Stimulated activated CD4-positive, alpha-beta T cell treated with anti-CD3 and anti-CD28 coated beads, Interleukin-2, amount 100 ng/mL, for 48 hours (primary cell): Measurements from ENCODE around the gene TBC1D2.
"Not testable (repeated sequence)": the region's sequence is repeated elsewhere in the genome, so short reads cannot be mapped to it uniquely, and the experiment has no call there.

Experiments
- DNase-seq, 2 donors: peaks; one replicate each; pipeline ENCODE4 v3.0.0-alpha.2; 2020

TBC1D2 gene

GRCh38 chr9:98185611-98186171 is 69.8 kb downstream of the TBC1D2 start:
- DNase-seq, result no peak

DNA sequence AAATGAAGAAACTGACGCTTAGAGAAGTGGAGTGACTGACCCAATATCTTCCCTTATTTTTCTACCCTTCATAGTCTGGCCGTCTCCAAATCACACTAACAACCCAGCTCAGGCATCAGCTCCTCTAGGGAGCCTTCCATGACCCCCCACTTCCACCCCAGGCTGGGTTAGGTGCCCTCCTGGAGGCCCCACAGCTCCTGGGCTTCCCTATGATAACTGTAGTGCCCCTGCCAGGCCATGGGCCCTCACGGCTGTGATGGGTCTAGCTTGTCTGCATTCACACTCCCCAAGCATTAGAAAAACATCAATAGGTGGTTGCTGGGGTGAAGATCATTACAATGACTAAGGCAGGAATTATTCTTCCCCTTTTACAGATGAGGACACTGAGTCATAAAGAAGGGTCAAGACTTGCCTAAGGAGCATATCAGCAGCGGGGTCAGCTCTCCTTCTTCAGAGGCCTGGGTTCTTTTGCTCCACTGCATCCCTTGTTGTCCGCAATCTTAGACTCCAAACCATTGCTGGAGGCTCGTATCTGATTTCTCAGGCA is 70.4 kb downstream of the TBC1D2 start:
- DNase-seq, result no peak

- no peak for DNase-seq
Observed at GRCh38 chr9:98184326-98184725, 71.1 kb downstream of the TBC1D2 start.

DNA sequence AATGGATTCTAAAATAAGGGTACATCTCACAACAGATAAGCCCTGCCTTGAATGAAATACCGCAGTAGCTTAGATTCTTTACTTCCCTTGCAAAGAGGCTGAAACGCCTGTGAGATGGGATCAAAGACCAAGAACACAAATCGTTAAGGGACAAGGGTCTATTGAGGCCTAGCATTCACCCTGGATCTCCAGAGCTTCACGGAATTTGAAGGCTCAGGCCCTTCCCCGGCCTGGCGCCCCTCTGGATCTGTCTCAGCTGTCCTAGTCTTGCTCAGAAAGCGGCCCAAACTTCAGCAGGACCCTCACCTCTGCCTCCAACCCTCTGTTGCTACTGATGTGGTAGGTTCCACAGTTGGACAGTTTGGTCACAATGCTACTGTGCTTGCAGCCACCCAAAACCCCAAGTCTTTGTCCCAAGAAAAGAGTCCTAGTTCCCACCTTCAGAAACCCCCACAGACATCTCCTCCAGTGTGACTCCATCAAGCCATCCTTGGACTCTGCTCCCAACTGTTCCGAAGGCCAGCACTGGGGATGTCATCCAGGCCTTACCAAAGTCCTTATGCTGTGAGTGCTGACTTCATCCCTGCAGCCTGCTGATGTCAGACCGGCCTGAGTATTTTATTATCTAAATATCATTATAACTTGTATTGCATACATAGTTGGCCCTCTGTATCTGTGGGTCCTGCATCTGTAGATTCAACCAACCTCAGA is 72.4 kb downstream of the TBC1D2 start:
- DNase-seq, result no peak

- no peak for DNase-seq
Observed at GRCh38 chr9:98182069-98182820, 73.2 kb downstream of the TBC1D2 start.

DNA sequence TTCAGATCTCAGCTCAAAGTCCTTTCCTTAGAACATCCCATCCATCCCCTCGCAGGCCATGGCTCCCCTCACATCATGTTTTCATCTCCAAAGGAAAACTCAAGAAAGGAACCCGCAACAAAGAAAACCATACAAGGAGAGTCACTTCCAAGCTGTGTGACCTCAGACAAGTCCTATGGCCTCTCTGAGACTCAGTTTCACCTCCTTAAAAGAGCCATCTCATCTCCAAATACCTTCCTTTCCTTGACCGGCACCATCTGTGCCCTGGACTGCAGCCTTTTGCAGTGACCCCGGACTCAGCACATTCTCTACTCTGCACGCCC is 73.7 kb downstream of the TBC1D2 start:
- DNase-seq, result no peak

GRCh38 chr9:98180996-98181395 is 74.5 kb downstream of the TBC1D2 start:
- no peak for DNase-seq

- no peak for DNase-seq
Observed at GRCh38 chr9:98178874-98179850, 76.3 kb downstream of the TBC1D2 start.

DNA sequence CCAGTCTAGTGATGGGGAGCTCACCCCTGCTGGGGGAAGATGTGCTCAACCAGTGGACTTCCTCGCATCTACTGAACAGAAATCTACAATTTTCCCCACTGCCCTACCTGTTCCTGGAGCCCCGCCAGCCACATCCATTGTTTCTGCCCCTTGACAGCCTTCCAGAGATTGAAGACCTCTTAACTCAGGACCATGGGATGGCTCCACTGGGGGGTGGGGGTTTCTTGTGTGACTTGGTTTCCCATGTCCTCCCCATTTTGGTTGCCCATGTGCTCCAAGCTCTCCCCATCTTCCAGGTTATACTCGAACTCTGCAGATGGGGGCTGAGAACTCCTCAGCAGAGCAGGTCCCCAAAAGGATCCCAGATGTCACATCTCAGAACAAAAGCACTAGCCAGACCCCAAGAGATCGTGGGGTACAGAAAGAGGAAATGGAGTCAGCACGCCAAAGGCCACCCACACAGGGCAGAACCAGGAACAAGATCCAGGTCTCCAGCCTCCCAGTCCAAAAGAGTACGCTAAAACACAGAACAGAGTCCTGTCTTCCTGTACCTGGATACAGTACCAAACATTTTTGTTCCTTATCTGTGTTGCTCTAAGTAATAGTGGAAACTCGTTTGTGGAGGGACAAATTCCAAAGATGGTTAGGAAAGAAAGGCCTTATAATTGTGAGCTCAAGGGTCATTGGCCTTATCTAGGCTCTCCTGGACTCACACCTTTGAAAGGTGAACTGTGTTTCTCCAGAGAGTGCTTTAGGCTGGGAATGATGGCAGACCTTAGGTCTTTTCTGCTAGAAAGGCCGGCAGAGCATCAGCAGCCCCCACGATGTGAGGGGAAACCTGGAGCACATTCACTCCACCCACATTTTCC is 78.8 kb downstream of the TBC1D2 start:
- no peak for DNase-seq

GRCh38 chr9:98175762-98176161 is 79.7 kb downstream of the TBC1D2 start:
- no peak for DNase-seq

GRCh38 chr9:98175028-98175569 is 80.3 kb downstream of the TBC1D2 start:
- no peak for DNase-seq

- DNase-seq, result not testable (repeated sequence)
Observed at GRCh38 chr9:98174502-98174918, 80.9 kb downstream of the TBC1D2 start.

GRCh38 chr9:98173181-98173580 is 82.3 kb downstream of the TBC1D2 start:
- DNase-seq, result no peak

GRCh38 chr9:98172604-98173003 is 82.8 kb downstream of the TBC1D2 start:
- DNase-seq, result no peak

GRCh38 chr9:98171176-98171925 is 84.1 kb downstream of the TBC1D2 start:
- no peak for DNase-seq

- DNase-seq, result peak in 1 of 2 donors; percentile 19
Observed at GRCh38 chr9:98168941-98169488, 86.4 kb downstream of the TBC1D2 start.

DNA sequence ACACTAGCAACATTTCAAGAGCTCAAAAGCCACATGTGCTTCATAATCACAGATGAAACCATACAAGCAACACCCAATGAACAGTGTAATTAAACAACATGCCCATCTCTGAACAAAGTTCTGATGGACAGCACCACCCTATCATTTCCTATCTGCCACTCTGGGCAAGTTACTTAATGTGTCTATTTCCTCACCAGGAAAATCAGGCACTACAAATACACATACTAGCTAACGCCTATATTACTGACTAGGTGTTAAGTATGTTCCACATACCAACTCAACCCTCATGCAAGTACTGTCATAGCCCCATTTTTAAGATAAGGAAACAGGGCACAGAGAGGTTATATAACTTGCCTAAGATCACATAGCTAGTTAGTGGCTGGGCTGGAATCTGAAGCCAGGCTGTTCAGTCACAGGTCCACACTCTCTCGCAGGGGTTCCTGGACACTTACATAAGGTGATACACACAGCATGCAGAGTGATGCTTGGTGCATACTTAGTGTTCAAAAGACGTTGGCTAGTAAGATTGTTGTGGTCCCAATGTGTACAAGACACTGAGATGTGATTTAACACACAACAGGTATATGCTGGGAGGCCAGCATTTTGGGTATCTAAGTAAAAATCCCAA is 87.2 kb downstream of the TBC1D2 start:
- DNase-seq, result no peak

DNA sequence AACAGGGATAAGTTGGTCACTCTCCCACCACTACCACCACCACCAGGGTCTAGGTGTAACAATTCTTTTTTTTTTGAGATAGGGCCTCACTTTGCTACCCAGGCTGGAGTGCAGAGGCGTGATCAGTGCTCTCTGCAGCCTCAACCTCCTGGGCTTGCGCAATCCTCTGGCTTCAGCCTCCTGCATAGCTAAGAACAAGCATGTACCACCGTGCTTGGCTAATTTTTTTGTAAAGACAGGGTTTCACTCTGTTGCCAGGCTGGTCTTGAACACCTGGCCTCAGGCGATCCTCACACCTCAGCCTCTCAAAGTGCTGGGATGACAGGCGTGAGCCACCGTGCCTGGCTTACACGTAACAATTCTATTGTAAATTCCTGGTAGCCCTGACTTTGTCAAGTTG is 90.5 kb downstream of the TBC1D2 start:
- no peak for DNase-seq

DNA sequence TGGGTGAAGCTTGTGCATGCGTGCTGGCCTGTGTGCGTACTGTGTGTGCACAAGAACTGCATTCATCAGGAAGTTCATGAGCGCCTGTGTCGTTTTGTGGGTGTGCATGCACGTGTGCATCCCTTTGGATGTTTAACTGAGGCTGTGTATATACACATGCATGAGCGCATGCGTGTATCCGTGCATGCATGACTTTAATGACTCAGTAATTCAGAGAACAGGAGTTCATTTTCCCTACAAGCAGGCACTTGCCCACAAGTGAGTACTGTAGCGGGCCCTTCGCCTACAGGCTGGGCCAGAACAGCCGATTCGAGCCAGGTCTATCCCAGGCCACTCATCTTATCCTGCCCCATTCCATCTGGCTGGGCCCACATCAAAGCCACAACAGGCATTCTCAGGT is 92.8 kb downstream of the TBC1D2 start:
- no peak for DNase-seq

DNA sequence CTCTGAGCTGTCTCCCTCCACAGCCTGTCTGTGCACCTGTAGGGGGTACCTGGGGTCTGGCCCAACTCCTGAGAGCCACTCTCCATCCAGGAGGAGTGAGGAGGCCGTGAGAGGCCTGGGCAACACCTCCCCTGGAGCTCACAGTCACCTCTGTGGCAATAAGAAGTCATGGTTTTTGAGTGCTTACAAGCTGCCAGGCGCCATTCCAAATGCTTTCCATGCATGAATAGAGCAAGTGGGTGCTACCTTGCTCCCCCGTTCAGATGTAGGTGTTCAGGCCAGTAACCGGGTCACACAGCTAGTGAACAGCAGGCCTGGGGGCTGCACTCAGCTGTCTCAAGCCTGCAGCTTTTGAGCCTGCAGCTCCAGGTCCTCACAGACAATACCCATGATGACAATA is 93.6 kb downstream of the TBC1D2 start:
- DNase-seq, result no peak
